HEK293 (cell line): ENCODE data around the gene STK16.

Experiments
- CTCF ChIA-PET: fragments of 350-600 bp; formaldehyde crosslinking; extraction: SDS; loops from one replicate; lab custom pipeline; 2021; ENCODE audit warnings: antibody characterized with exemption; lab: Yijun Ruan, JAX
- POLR2A ChIA-PET: fragments of 300-600 bp; formaldehyde crosslinking; extraction: SDS; loops from one replicate; lab custom pipeline; 2020; ENCODE audit warnings: antibody characterized with exemption, inconsistent platforms; lab: Yijun Ruan, JAX
- H3K27ac ChIP-seq: fragments of 200-500 bp; sonication (Bioruptor generic); 2 replicates; pipeline ENCODE4 v1.5.1; 2014; ENCODE audit warnings: low read depth, low read length, control low read depth, inconsistent platforms; ENCODE audit errors: extremely low read depth
- H3K36me3 ChIP-seq, 2 experiments: fragments of 200-500 bp in 1 of 2; sonication (Bioruptor generic) in 1 of 2; 1 replicate in 1 of 2; 2 replicates in 1 of 2; pipeline ENCODE4 v1.5.1; 2014 to 2017; ENCODE audit warnings: inconsistent platforms in 2 of 2, low read length in 2 of 2; ENCODE audit not compliant: control insufficient read depth in 2 of 2, insufficient read depth in 1 of 2
- H3K4me1 ChIP-seq: fragments of 200-500 bp; sonication (Bioruptor generic); 2 replicates; pipeline ENCODE4 v1.5.1; 2014; ENCODE audit warnings: mild to moderate bottlenecking, low read length, inconsistent platforms; ENCODE audit not compliant: control insufficient read depth, insufficient read depth
- H3K4me3 ChIP-seq: 2 replicates; pipeline ENCODE4 v1.5.1; 2011; ENCODE audit warnings: low read depth, mild to moderate bottlenecking, control low read depth, low read length, moderate library complexity
- H3K9me3 ChIP-seq: fragments of 200-500 bp; sonication (Bioruptor generic); 2 replicates; pipeline ENCODE4 v1.5.1; 2014; ENCODE audit warnings: low read depth, low read length, inconsistent platforms; ENCODE audit not compliant: control insufficient read depth, insufficient read depth
- OSR2 ChIP-seq: fragments of 450-650 bp; formaldehyde crosslinking; IDR thresholded peaks from 2 replicates; pipeline ENCODE4 v1.5.1; 2016; ENCODE audit warnings: missing biosample characterization, missing genetic modification characterization
- SALL2 ChIP-seq: fragments of 450-650 bp; formaldehyde crosslinking; IDR thresholded peaks from 2 replicates; pipeline ENCODE4 v1.5.0; 2017; ENCODE audit warnings: missing biosample characterization, mild to moderate bottlenecking, missing genetic modification characterization, borderline replicate concordance
- ZBTB21 ChIP-seq: fragments of 450-650 bp; formaldehyde crosslinking; IDR thresholded peaks from 2 replicates; pipeline ENCODE4 v1.5.1; 2017; ENCODE audit warnings: missing biosample characterization, missing genetic modification characterization
- ZFP3 ChIP-seq: fragments of 450-650 bp; formaldehyde crosslinking; IDR thresholded peaks from 2 replicates; pipeline ENCODE4 v1.5.1; 2016; ENCODE audit warnings: low read depth, missing biosample characterization, missing genetic modification characterization
- ZNF202 ChIP-seq: fragments of 450-650 bp; formaldehyde crosslinking; IDR thresholded peaks from 2 replicates; pipeline ENCODE4 v1.5.1; 2016; ENCODE audit warnings: missing biosample characterization, missing genetic modification characterization, borderline replicate concordance
- ZNF24 ChIP-seq: fragments of 450-650 bp; formaldehyde crosslinking; IDR thresholded peaks from 2 replicates; pipeline ENCODE4 v1.5.1; 2016; ENCODE audit warnings: missing biosample characterization, missing genetic modification characterization
- ZNF302 ChIP-seq: fragments of 450-650 bp; formaldehyde crosslinking; IDR thresholded peaks from 2 replicates; pipeline ENCODE4 v1.5.1; 2016; ENCODE audit warnings: missing biosample characterization, missing genetic modification characterization, low read depth
- ZNF529 ChIP-seq: fragments of 450-650 bp; formaldehyde crosslinking; IDR thresholded peaks from 2 replicates; pipeline ENCODE4 v1.5.1; 2017; ENCODE audit warnings: missing genetic modification characterization, missing biosample characterization; ENCODE audit not compliant: insufficient replicate concordance
- ZNF560 ChIP-seq: fragments of 450-650 bp; formaldehyde crosslinking; IDR thresholded peaks from 2 replicates; pipeline ENCODE4 v1.5.1; 2017; ENCODE audit warnings: missing biosample characterization, missing genetic modification characterization, borderline replicate concordance
- ZNF621 ChIP-seq: fragments of 450-650 bp; formaldehyde crosslinking; IDR thresholded peaks from 2 replicates; pipeline ENCODE4 v1.5.1; 2017; ENCODE audit warnings: missing biosample characterization, missing genetic modification characterization
- ZNF664 ChIP-seq: fragments of 450-650 bp; formaldehyde crosslinking; IDR thresholded peaks from 2 replicates; pipeline ENCODE4 v1.5.1; 2016; ENCODE audit warnings: missing biosample characterization, missing genetic modification characterization
- ZNF670 ChIP-seq: fragments of 450-650 bp; formaldehyde crosslinking; IDR thresholded peaks from 2 replicates; pipeline ENCODE4 v1.5.1; 2016; ENCODE audit warnings: missing biosample characterization, missing genetic modification characterization, low read depth
- ZSCAN30 ChIP-seq: fragments of 450-650 bp; IDR thresholded peaks from 2 replicates; pipeline ENCODE4 v1.5.1; 2018; ENCODE audit warnings: missing biosample characterization, mild to moderate bottlenecking, missing genetic modification characterization, moderate library complexity
- TF ChIP-seq, protein P1 (sequence below): fragments of 450-650 bp; formaldehyde crosslinking; IDR thresholded peaks from 2 replicates; pipeline ENCODE4 v1.5.1; 2017; ENCODE audit warnings: missing biosample characterization, mild to moderate bottlenecking, missing genetic modification characterization, moderate library complexity
- TF ChIP-seq, protein P2 (sequence below): fragments of 450-650 bp; formaldehyde crosslinking; IDR thresholded peaks from 2 replicates; pipeline ENCODE4 v1.5.1; 2016; ENCODE audit warnings: missing biosample characterization, missing genetic modification characterization
- TF ChIP-seq, protein P3 (sequence below): fragments of 450-650 bp; formaldehyde crosslinking; optimal IDR thresholded peaks from 2 replicates; pipeline ENCODE3; 2016; ENCODE audit warnings: missing biosample characterization, mild to moderate bottlenecking, missing genetic modification characterization

Gene STK16

DNA sequence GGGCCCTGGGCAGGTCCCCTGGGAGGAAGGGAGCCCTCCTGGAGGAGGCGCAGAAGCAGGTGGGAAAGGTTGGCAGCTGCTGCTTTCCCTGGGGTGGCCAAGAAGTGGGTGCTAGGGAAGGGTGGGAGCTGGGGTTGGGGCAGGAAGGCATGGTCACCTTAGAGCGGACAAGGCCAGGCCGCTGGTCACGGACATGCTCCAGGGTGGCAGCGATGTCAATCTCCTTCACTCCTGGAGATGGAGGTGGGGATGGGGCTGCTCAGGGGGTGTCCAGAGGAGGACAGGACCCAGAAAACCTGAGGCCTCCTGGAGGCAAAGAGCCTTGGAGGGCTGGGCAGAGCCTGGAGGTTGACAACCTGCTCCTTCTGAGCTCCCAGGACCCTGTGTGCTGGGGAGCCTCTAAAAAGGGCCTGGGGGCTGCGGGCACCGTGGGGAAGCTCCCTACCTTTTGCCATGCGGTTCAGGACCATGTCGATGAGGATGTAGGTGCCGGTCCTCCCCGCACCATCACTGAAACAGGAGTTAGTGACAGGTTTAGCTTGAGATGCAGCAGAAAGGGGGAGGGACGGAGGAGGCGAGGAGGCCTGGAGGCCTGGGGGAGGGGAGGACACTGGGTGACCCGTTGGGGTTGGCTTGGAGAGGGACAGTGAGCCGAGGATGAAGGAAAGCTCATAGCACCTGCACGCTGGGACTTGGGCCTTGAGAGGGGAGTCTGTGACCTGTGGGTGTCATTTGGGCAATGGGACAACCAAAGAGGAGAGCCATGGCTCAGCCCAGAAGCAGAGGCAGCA, 45.3 kb downstream of the STK16 start:
- H3K36me3 ChIP-seq: peaks cover 0 to 10% of the 10 kb centered on the region in 2 experiments; a peak in 1 of 3 replicates
- ChIA-PET POLR2A (interaction anchor here (2.5 kb wide), 1 partner anchor 12 kb away, joined by 9 read pairs; the partner anchor contains the start of gene DNAJB2), CTCF (interaction anchor here (0.5 to 11.6 kb wide), 5 partner anchors 11 to 233 kb away, joined by 3 to 297 read pairs (median 3); partner anchors contain the start of gene DNAJB2)
- H3K4me1 ChIP-seq: no peaks in the 10 kb centered on the region; the same call in 1 of the 2 replicates
- no peak overlapping the region for H3K4me3 ChIP-seq
- H3K27ac ChIP-seq: no peak overlapping the region
- no peaks in the 10 kb centered on the region for H3K9me3 ChIP-seq
- TF ChIP-seq ZNF670 (tag by site-specific recombination) (no peak), ZNF202 (no peak), ZNF24 (tag by site-specific recombination) (no peak), ZBTB21 (tag by site-specific recombination) (no peak), ZFP3 (tag by site-specific recombination) (no peak)
- TF ChIP-seq, all 188 proteins: peak for 0

DNA sequence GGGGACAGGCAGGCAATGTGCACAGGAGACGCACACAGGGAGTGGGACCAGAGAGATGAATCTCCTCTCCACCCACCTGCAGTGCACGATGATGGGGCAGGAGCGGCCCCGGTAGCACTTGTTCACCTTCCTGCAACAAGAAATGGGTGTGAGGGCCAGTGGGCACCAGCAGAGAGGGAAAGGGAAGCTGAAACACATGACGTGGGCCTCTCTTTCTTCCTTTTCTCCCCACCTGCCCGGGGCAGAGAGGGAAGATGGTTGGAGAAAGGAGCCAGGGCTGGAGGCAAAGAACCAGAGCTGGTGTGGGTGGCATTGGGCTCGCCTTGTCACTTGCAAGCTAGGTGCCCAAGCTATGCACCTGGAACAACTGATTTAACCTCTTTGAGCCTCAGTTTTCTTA, 46.1 kb downstream of the STK16 start:
- ChIA-PET CTCF (interaction anchor here (1.0 to 11.6 kb wide), 4 partner anchors 12 to 132 kb away, joined by 3 to 297 read pairs (median 22); partner anchors contain the start of gene DNAJB2), POLR2A (interaction anchor here (2.5 kb wide), 1 partner anchor 12 kb away, joined by 9 read pairs; the partner anchor contains the start of gene DNAJB2)
- H3K36me3 ChIP-seq: peaks cover 0 to 6% of the 10 kb centered on the region in 2 experiments; a peak in 1 of 3 replicates
- no peaks in the 10 kb centered on the region for H3K9me3 ChIP-seq
- no peak overlapping the region for H3K27ac ChIP-seq
- TF ChIP-seq ZNF560 (tag by site-specific recombination) (no peak), ZNF621 (tag by site-specific recombination) (no peak), ZSCAN30 (tag by site-specific recombination) (no peak), ZNF302 (no peak), ZNF664 (no peak), SALL2 (tag by site-specific recombination) (no peak), ZNF529 (tag by site-specific recombination) (no peak), OSR2 (tag by site-specific recombination) (no peak)
- TF ChIP-seq, protein P1, sequence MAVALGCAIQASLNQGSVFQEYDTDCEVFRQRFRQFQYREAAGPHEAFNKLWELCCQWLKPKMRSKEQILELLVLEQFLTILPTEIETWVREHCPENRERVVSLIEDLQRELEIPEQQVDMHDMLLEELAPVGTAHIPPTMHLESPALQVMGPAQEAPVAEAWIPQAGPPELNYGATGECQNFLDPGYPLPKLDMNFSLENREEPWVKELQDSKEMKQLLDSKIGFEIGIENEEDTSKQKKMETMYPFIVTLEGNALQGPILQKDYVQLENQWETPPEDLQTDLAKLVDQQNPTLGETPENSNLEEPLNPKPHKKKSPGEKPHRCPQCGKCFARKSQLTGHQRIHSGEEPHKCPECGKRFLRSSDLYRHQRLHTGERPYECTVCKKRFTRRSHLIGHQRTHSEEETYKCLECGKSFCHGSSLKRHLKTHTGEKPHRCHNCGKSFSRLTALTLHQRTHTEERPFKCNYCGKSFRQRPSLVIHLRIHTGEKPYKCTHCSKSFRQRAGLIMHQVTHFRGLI: no peak
- TF ChIP-seq, protein P2, sequence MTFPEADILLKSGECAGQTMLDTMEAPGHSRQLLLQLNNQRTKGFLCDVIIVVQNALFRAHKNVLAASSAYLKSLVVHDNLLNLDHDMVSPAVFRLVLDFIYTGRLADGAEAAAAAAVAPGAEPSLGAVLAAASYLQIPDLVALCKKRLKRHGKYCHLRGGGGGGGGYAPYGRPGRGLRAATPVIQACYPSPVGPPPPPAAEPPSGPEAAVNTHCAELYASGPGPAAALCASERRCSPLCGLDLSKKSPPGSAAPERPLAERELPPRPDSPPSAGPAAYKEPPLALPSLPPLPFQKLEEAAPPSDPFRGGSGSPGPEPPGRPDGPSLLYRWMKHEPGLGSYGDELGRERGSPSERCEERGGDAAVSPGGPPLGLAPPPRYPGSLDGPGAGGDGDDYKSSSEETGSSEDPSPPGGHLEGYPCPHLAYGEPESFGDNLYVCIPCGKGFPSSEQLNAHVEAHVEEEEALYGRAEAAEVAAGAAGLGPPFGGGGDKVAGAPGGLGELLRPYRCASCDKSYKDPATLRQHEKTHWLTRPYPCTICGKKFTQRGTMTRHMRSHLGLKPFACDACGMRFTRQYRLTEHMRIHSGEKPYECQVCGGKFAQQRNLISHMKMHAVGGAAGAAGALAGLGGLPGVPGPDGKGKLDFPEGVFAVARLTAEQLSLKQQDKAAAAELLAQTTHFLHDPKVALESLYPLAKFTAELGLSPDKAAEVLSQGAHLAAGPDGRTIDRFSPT (tag by site-specific recombination): no peak
- TF ChIP-seq, protein P3, sequence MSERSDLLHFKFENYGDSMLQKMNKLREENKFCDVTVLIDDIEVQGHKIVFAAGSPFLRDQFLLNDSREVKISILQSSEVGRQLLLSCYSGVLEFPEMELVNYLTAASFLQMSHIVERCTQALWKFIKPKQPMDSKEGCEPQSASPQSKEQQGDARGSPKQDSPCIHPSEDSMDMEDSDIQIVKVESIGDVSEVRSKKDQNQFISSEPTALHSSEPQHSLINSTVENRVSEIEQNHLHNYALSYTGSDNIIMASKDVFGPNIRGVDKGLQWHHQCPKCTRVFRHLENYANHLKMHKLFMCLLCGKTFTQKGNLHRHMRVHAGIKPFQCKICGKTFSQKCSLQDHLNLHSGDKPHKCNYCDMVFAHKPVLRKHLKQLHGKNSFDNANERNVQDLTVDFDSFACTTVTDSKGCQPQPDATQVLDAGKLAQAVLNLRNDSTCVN (tag by site-specific recombination): no peak
- no peaks in the 10 kb centered on the region; the same call in 1 of the 2 replicates for H3K4me1 ChIP-seq
- H3K4me3 ChIP-seq: no peak overlapping the region
